ENCODE data around the gene TRIM38. TPM values are rescaled to one million over a fixed set of nuclear protein-coding genes. Genes with fewer than 3 reads are reported as not detected.

The TRIM38 gene
- total and polyA plus RNA-seq, 8 donors: 11.9 to 16.5 (median 15.4) TPM

GRCh38 chr6:25984265-25984664 is 21.7 kb downstream of the TRIM38 start:
- ATAC-seq (no peak), DNase-seq (no peak)
- no peaks in the 10 kb centered on the region for H3K27me3 ChIP-seq
- intact Hi-C loops (cut with DNase I): no loop called here
- H3K27ac ChIP-seq: no peak overlapping the region
- no peaks in the 10 kb centered on the region for H3K9me3 ChIP-seq
- no peak overlapping the region for H3K4me3 ChIP-seq
- H3K36me3 ChIP-seq: peaks cover 0 to 79% of the 10 kb centered on the region in 2 donors
- no peak for TF ChIP-seq CTCF (IDR thresholded peaks at IDR 0.05)
- H3K4me1 ChIP-seq: no peaks in the 10 kb centered on the region

- DNase-seq (no peak), ATAC-seq (no peak)
- Histone ChIP-seq H3K4me3 (no peak overlapping the region), H3K27me3 (no peaks in the 10 kb centered on the region), H3K4me1 (peaks cover 0 to 8% of the 10 kb centered on the region in 2 donors), H3K27ac (no peak overlapping the region), H3K9me3 (no peaks in the 10 kb centered on the region), H3K36me3 (peaks cover 0 to 46% of the 10 kb centered on the region in 2 donors)
- intact Hi-C loops (cut with DNase I): no loop called here
- no peak for TF ChIP-seq CTCF (IDR thresholded peaks at IDR 0.05)
These were observed 25.2 kb downstream of the TRIM38 start for GRCh38 chr6:25987845-25988244.

DNA sequence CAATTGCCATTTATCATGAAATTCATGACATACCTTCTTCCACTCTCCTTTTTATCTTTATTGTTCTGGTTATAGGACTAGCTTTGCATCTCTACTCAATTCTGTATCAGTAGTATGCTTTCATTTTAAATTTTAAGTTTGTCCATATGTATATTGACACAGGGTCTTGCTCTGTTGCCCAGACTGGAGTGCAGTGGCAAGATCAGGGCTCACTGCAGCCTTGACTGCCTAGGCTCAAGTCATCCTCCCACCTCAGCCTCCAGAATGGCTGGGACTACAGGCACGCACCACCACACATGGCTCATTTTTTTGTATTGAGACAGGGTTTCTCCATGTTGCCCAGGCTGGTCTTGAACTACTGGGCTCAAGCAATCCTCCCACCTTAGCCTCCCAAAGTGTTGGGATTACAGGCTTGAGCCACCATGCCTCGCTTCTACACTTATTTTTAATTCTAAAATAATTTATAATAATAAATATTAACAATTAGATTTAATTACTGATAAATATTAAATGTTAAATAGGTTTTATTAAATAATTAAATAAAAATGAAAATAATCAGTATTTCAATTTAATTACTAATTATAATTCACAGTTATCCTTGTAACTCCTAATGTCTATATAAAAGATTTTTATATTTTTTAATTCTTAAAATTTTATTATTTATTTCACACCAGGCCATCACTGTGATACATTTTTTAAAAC is 27.7 kb downstream of the TRIM38 start:
- Histone ChIP-seq H3K27me3 (no peaks in the 10 kb centered on the region), H3K36me3 (peaks cover 0 to 21% of the 10 kb centered on the region in 2 donors), H3K4me1 (peaks cover 0 to 15% of the 10 kb centered on the region in 2 donors), H3K4me3 (no peak overlapping the region), H3K27ac (no peak overlapping the region), H3K9me3 (no peaks in the 10 kb centered on the region)
- DNase-seq: no peak
- intact Hi-C loops (cut with DNase I): no loop called here
- no peak for ATAC-seq
- no peak for TF ChIP-seq CTCF (IDR thresholded peaks at IDR 0.05)

- H3K4me1 ChIP-seq: peaks cover 0 to 15% of the 10 kb centered on the region in 2 donors
- no peak for TF ChIP-seq CTCF (IDR thresholded peaks at IDR 0.05)
- peaks cover 0 to 6% of the 10 kb centered on the region in 2 donors for H3K36me3 ChIP-seq
- intact Hi-C loops (cut with DNase I): no loop called here
- peak overlapping the region; percentile 39 to 48 for H3K4me3 ChIP-seq
- no peaks in the 10 kb centered on the region for H3K9me3 ChIP-seq
- no peaks in the 10 kb centered on the region for H3K27me3 ChIP-seq
- H3K27ac ChIP-seq: peak overlapping the region; percentile 84 to 90
- ATAC-seq: peak; percentile 71
- peak; percentile 68 to 95 (median 84) for DNase-seq
These were observed 29.3 kb downstream of the TRIM38 start for GRCh38 chr6:25991785-25992412.

Measured in left lung (tissue), 10 donors.